GM21717 (cell line): ENCODE results near the gene NDUFB7.
A peak's percentile ranks its signal among the peaks of the same experiment; 100 is the strongest.

Source experiments
- ATAC-seq: cut with Tn5 transposase; IDR thresholded peaks from one replicate; pipeline ENCODE4 v1.9.1; 2021; ENCODE audit warnings: mild to moderate bottlenecking, moderate library complexity; ENCODE audit not compliant: unreplicated experiment

Gene NDUFB7

DNA sequence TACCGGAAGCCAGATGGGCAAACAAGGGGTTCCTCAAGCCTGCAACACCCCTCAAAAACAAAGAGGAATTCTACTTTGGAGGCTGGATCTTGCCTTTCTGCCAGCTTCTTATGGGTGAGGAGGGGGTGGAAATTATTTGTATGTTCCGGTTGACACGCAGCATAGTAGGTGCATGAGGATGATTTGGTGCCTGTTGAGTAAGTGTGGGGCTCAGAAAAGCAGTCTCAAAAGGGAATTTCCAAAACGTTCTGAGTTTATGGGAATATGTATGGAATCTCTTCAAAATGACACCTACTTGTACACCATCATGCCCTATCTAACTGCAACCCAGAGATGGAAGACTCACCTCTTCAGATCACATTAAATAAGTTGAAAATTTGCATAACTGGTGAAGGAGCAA is 45.4 kb downstream of the NDUFB7 start:
- no peak for ATAC-seq

DNA sequence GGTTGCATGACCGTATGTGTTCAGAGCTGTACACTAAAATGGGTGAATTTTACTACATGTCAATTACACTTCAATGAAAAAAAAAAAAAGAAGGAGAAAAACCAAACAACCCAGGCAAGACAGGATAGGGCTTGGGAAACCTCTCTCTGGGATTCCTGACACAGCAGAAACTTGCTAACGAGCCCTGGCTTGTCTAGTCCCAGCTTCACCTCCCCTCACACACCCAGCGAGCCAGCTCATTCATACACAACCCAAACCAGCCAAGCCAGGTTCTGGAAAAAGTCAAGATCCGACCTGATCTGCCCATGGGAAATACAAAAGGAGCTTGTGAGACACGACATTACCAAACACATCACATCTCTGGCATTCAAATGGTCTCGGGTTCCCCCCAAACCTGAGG is 46.1 kb downstream of the NDUFB7 start:
- ATAC-seq, result no peak

DNA sequence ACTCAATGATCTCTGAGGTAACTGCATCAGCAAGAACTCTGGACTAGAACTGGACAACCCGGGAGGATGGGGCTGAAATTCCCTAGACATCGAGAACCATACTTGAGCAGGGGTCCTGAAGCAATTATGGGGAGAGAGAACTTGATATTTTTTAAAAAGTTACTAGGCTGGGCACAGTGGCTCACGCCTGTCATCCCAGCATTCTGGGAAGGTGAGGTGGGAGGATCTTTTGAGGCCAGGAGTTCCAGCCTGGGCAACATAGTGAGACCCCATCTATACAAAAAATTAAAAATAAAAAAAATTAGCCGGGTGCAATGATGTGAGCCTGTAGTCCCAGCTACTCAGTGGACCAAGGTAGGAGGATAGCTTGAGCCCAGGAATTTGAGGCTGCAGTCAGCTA is 51.3 kb downstream of the NDUFB7 start:
- no peak for ATAC-seq

DNA sequence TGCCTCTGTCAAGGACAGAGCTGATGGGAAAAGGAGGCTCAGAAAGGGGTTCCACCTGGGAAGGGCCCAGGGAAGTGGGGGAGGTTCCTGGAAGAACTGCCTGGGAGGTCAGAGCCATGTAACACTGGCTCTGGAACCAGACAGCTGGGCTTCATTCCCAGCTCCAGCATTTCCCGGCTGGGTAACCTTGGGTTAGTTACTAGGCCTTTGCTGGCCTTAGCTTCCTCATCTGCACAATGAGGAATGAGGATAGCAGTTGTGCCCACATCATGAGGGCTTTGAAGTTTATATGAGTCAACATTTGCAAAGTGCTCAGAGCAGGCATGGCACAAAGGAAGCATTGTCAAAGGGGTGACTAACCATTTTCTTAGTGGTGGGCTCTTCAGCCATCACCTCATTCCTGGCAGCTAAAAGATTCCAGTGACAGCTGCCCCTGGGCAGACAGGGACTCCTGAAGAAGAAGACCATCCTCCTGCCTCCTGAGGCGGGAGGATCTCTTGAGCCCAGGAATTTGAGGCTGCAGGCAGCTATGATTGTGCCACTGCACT is 51.9 kb downstream of the NDUFB7 start:
- ATAC-seq, result no peak

DNA sequence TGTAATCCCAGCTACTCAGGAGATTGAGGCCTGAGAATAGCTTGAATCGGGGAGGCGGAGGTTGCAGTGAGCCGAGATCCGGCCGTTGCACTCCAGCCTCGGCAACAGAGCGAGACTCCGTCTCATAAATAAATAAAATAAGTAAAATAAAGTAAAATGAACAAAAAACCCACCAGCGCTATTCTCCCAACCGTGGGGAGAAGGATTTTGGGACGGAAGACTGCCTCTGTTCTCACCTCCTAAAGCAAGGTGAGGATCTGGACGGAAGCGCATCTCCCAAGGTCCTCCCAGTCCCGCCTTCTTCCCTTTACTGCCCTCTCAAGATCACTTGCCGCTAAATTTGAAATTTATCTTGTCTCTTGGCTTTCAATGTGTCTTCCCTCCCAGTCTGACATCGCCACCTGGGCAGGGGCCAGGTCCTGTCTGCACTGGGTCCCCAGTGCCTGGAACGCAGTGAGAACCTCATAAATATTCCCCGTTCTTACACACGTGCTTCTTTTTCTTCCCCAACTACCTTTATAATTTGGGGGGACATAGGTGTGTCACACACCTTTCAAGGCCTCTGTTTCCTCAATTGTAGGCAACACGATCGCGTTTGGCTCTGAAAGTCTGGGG is 52.5 kb downstream of the NDUFB7 start:
- ATAC-seq, result no peak

DNA sequence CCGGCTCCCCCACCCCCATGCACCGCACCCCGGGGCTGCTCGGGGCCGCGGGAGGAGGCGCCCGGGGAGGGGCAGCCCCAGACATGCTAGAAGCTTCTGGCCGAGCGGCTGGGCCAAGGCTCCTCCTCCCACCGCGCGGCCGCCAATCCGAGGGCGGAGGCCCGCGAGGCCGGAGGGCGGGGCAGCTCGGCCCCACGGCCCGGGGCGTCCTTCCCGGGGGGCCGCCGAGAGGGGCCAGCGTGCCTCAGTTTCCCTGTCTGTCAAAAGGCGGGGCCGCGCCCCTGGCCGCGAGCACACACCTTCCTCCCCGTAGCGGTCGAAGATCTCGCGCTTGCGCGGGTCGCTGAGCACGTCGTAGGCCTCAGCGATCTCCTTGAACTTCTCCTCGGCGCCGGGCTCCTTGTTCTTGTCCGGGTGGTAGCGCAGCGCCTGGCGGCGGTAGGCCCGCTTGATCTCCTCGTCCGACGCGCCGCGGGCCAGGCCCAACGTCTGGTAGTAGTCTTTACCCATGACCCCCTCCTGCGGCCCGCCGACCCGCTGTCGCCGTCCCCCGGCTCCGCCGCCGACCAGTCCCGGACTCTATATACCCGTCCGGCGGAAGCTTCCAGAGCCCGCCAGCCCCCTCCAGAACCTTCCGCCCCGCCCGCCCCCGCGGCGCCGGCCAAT is 53.9 kb downstream of the NDUFB7 start, which contains the start of gene DNAJB1:
DNAJB1 (minus strand) TSS at position 558 of the 666 bp plus-strand sequence; CDS start at position 510, 48 bp downstream.
- ATAC-seq, result peak; percentile 50

DNA sequence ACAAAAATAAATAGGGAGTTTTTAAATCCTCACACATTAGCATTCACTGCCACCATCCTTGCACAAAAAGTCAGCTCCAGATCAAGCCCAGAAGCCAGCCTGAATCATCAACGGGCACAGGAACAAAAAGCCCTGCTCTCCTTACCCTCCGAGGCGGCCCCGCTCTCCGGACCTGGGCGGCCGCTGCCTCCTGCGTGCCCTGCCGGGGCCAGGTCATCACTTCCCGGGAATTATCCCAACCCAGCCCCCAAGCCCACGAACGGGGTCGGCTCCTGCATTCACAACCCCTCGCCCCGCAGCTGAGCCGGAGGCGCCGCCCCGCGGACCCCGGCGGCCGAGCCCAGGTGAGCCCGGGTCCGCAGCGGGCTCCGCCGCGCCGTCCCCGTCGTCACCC is 54.4 kb downstream of the NDUFB7 start:
- peak; percentile 2 for ATAC-seq

DNA sequence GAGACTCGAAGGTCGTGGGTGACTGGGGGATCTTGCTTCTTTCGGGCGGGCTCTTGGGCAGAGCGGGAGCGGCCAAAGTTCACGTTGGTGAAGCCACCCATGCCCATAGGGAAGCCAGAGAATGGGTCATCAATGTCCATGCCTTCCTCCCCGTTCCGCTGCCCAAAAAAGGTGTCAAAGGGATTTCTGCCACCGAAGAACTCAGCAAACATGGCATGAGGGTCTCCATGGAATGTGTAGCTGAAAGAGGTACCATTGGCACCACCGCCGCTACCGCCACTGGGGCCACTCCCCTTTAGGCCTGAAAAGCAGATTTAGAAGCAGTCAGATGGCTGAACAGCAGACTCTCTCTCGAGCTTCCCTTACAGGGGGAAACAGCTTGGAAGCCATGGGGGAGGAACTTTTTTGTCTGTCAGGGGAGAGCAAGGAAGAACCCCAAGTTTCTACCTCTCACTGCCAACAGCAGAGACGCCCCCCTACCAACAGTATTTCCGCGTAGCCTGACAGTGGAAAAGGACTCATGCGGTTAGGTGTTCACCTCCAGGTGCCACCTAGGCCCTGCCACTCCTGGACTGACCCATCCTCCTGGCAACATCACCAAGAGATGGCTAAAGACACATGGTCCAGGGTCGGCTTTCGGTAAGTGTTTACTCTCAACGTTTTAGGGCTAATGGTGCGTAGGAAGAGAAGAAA is 55.0 kb downstream of the NDUFB7 start:
- ATAC-seq, result no peak
